Left colon (tissue), 2 donors: ENCODE results near the gene NETO1. TPM values are rescaled to one million over a fixed set of nuclear protein-coding genes. Genes with fewer than 3 reads are reported as not detected.

Experiments used
- ATAC-seq: fragments of 200-7000 bp; cut with Tn5 transposase; one replicate; pipeline ENCODE4 v1.9.1; 2020; ENCODE audit warnings: mild to moderate bottlenecking, moderate library complexity
- DNase-seq, 2 donors: peaks; one replicate each; pipeline ENCODE4 v3.0.0-alpha.2; 2020
- intact Hi-C, 2 donors: fragments of 100-400 bp; cut with DNase I in 1 of 2; cut with micrococcal nuclease in 1 of 2; formaldehyde crosslinking; loops; one replicate each; pipeline versions ENCODE4 v1.11.2 to v1.14.0; 2022; cut with DNase I, micrococcal nuclease
- total RNA-seq, 2 donors: library from RNA; stranded (reverse); fragmentation: NEBNext Ultra II Directional; extraction: Animal tissue kit (Norgen Biotek cat#: 25700); gene quantifications; one replicate each; pipeline ENCODE4 v1.2.1, GENCODE V29; 2021
- donor health status: DM: no; HTN: no; CAD: no.
- donor health status: DM: yes; HTN: yes; CAD: no.

NETO1 gene
- total RNA-seq, 2 donors from 2014 or later, result not detected

GRCh38 chr18:72847771-72848170, 20.0 kb downstream of the NETO1 start:
- DNase-seq (no peak), ATAC-seq (no peak)
- intact Hi-C loops, result no loop called here

GRCh38 chr18:72846736-72847533, 20.9 kb downstream of the NETO1 start:
- intact Hi-C loops, result no loop called here
- ATAC-seq, result no peak
- DNase-seq, result no peak

- intact Hi-C loops, result no loop called here
- ATAC-seq, result no peak
- no peak for DNase-seq
These were observed 24.0 kb downstream of the NETO1 start for GRCh38 chr18:72843743-72844142.

GRCh38 chr18:72840109-72840508, 27.7 kb downstream of the NETO1 start:
- DNase-seq (no peak), ATAC-seq (no peak)
- intact Hi-C loops, result no loop called here

GRCh38 chr18:72834731-72835130, 33.1 kb downstream of the NETO1 start:
- DNase-seq (no peak), ATAC-seq (no peak)
- intact Hi-C loops, result no loop called here

- ATAC-seq (no peak), DNase-seq (no peak)
- intact Hi-C loops, result no loop called here
These were observed 34.3 kb downstream of the NETO1 start for GRCh38 chr18:72833471-72833870.

- ATAC-seq (no peak), DNase-seq (no peak)
- intact Hi-C loops, result no loop called here
These were observed 37.7 kb downstream of the NETO1 start for GRCh38 chr18:72830109-72830508.

GRCh38 chr18:72828601-72829000, 39.2 kb downstream of the NETO1 start:
- ATAC-seq (no peak), DNase-seq (no peak)
- intact Hi-C loops, result no loop called here

GRCh38 chr18:72826736-72827135, 41.1 kb downstream of the NETO1 start:
- intact Hi-C loops, result no loop called here
- ATAC-seq (no peak), DNase-seq (no peak)

- DNase-seq (no peak), ATAC-seq (no peak)
- intact Hi-C loops, result no loop called here
These were observed 44.4 kb downstream of the NETO1 start for GRCh38 chr18:72823345-72823744.

GRCh38 chr18:72822202-72822601, 45.6 kb downstream of the NETO1 start:
- DNase-seq, result no peak
- no peak for ATAC-seq
- intact Hi-C loops, result no loop called here

GRCh38 chr18:72820571-72820970, 47.2 kb downstream of the NETO1 start:
- no peak for DNase-seq
- intact Hi-C loops, result no loop called here
- no peak for ATAC-seq

GRCh38 chr18:72819050-72819449, 48.7 kb downstream of the NETO1 start:
- DNase-seq, result no peak
- intact Hi-C loops, result no loop called here
- ATAC-seq, result no peak

- ATAC-seq, result no peak
- DNase-seq, result no peak
- intact Hi-C loops, result no loop called here
These were observed 56.7 kb downstream of the NETO1 start for GRCh38 chr18:72811047-72811446.

GRCh38 chr18:72808680-72809079, 59.1 kb downstream of the NETO1 start:
- ATAC-seq, result no peak
- intact Hi-C loops, result no loop called here
- no peak for DNase-seq

- intact Hi-C loops, result no loop called here
- ATAC-seq (no peak), DNase-seq (no peak)
These were observed 68.7 kb downstream of the NETO1 start for GRCh38 chr18:72799106-72799505.

- no peak for DNase-seq
- intact Hi-C loops, result no loop called here
- ATAC-seq, result no peak
These were observed 84.3 kb downstream of the NETO1 start for GRCh38 chr18:72783530-72783929.

GRCh38 chr18:72774914-72775313, 92.9 kb downstream of the NETO1 start:
- DNase-seq (no peak), ATAC-seq (no peak)
- intact Hi-C loops, result no loop called here

GRCh38 chr18:72772916-72773315, 94.9 kb downstream of the NETO1 start:
- ATAC-seq (no peak), DNase-seq (no peak)
- intact Hi-C loops, result no loop called here

GRCh38 chr18:72768681-72769229, 99.0 kb downstream of the NETO1 start:
- DNase-seq, result no peak
- intact Hi-C loops, result no loop called here
- no peak for ATAC-seq
